Muscle of leg (tissue), 11 donors: ENCODE data around the gene MLST8. TPM values are rescaled to one million over a fixed set of nuclear protein-coding genes. Genes with fewer than 3 reads are reported as not detected.
A peak's percentile ranks its signal among the peaks of the same experiment; 100 is the strongest.

Source experiments
- DNase-seq: peaks from one replicate; pipeline ENCODE4 v3.0.0; 2013
- H3K27ac ChIP-seq: one replicate; pipeline ENCODE4 v1.5.1; 2013; ENCODE audit warnings: mild to moderate bottlenecking, low read length, control low read depth
- H3K27me3 ChIP-seq: one replicate; pipeline ENCODE4 v1.6.1; 2013; ENCODE audit warnings: low read length; ENCODE audit not compliant: control insufficient read depth, insufficient read depth
- H3K36me3 ChIP-seq: one replicate; pipeline ENCODE4 v1.6.1; 2013; ENCODE audit warnings: low read length; ENCODE audit not compliant: control insufficient read depth, insufficient read depth
- H3K4me1 ChIP-seq: one replicate; pipeline ENCODE4 v1.6.1; 2013; ENCODE audit warnings: low read length; ENCODE audit not compliant: control insufficient read depth, insufficient read depth
- H3K4me3 ChIP-seq: one replicate; pipeline ENCODE4 v1.5.1; 2013; ENCODE audit warnings: low read length, control low read depth
- H3K9me3 ChIP-seq: replicated peaks from 2 replicates; pipeline ENCODE4 v1.6.1; 2013; ENCODE audit warnings: low read depth, low read length; ENCODE audit not compliant: control insufficient read depth
- WGBS: methylation state at CpG from one replicate; pipeline ENCODE4 v1.1.5; 2013; ENCODE audit warnings: missing lambda C conversion rate; ENCODE audit not compliant: insufficient coverage; 5-methylcytosine and 5-hydroxymethylcytosine counted together
- polyA plus RNA-seq, 8 donors: library from polyadenylated mRNA; unstranded; fragments of 120-200 nt; gene quantifications; one replicate each; pipeline versions ENCODE4 v1.2.1 to v1.2.3, GENCODE V29; 2013; ENCODE audit warnings: inconsistent platforms in 1 of 8, low replicate concordance in 1 of 8; ENCODE audit not compliant: insufficient read length in 8 of 8, insufficient read depth in 1 of 8
- total RNA-seq: library from RNA; stranded (reverse); fragments of 120-200 nt; gene quantifications from one replicate; pipeline ENCODE4 v1.2.4, GENCODE V29; 2013

Gene MLST8
- total and polyA plus RNA-seq, 9 donors = 13.7 to 38.2 (median 33.5) TPM

- Histone ChIP-seq H3K9me3 (no peaks in the 10 kb centered on the region), H3K4me1 (no peaks in the 10 kb centered on the region), H3K27ac (no peak overlapping the region), H3K27me3 (peaks cover under 1% of the 10 kb centered on the region), H3K36me3 (peaks cover 3% of the 10 kb centered on the region), H3K4me3 (no peak overlapping the region)
- WGBS = 94% methylated on average over 6 of the region's 8 CpGs
- no peak for DNase-seq
Observed at GRCh38 chr16:2188395-2188794, 16.9 kb upstream of the MLST8 start.

GRCh38 chr16:2189252-2189893 lies 15.9 kb upstream of the MLST8 start:
- Histone ChIP-seq H3K27me3 (peaks cover 9% of the 10 kb centered on the region), H3K9me3 (no peaks in the 10 kb centered on the region), H3K36me3 (peaks cover 3% of the 10 kb centered on the region), H3K4me1 (peaks cover 2% of the 10 kb centered on the region), H3K27ac (no peak overlapping the region), H3K4me3 (no peak overlapping the region)
- 87% methylated on average over 16 of the region's 25 CpGs for WGBS
- no peak for DNase-seq

GRCh38 chr16:2190002-2190658 lies 15.1 kb upstream of the MLST8 start:
- Histone ChIP-seq H3K27me3 (peaks cover 17% of the 10 kb centered on the region), H3K9me3 (no peaks in the 10 kb centered on the region), H3K4me1 (peaks cover 10% of the 10 kb centered on the region), H3K4me3 (no peak overlapping the region), H3K27ac (no peak overlapping the region), H3K36me3 (peaks cover 3% of the 10 kb centered on the region)
- 67% methylated on average over 15 of the region's 24 CpGs for WGBS
- no peak for DNase-seq

- WGBS = 63% methylated on average over 20 of the region's 25 CpGs
- DNase-seq = no peak
- H3K27me3 ChIP-seq = peaks cover 24% of the 10 kb centered on the region
- H3K27ac ChIP-seq = no peak overlapping the region
- H3K9me3 ChIP-seq = no peaks in the 10 kb centered on the region
- peaks cover 3% of the 10 kb centered on the region for H3K36me3 ChIP-seq
- peaks cover 17% of the 10 kb centered on the region for H3K4me1 ChIP-seq
- H3K4me3 ChIP-seq = no peak overlapping the region
Observed at GRCh38 chr16:2190659-2191445, 14.4 kb upstream of the MLST8 start.

- no peak overlapping the region for H3K27ac ChIP-seq
- H3K4me3 ChIP-seq = no peak overlapping the region
- no peaks in the 10 kb centered on the region for H3K9me3 ChIP-seq
- peaks cover 18% of the 10 kb centered on the region for H3K4me1 ChIP-seq
- H3K27me3 ChIP-seq = peaks cover 25% of the 10 kb centered on the region
- 66% methylated on average over 11 of the region's 11 CpGs for WGBS
- DNase-seq = no peak
- H3K36me3 ChIP-seq = no peaks in the 10 kb centered on the region
Observed at GRCh38 chr16:2191446-2191706, 13.9 kb upstream of the MLST8 start.

- peak; percentile 65 for DNase-seq
- 30% methylated on average over 6 of the region's 16 CpGs for WGBS
Observed at GRCh38 chr16:2194166-2194834, 11.0 kb upstream of the MLST8 start.

GRCh38 chr16:2194852-2195321 lies 10.4 kb upstream of the MLST8 start:
- 26% methylated on average over 5 of the region's 10 CpGs for WGBS
- H3K4me1 ChIP-seq = peaks cover 18% of the 10 kb centered on the region
- no peak overlapping the region for H3K4me3 ChIP-seq
- DNase-seq = peak; percentile 57
- H3K27me3 ChIP-seq = peaks cover 50% of the 10 kb centered on the region
- no peaks in the 10 kb centered on the region for H3K36me3 ChIP-seq
- no peaks in the 10 kb centered on the region for H3K9me3 ChIP-seq
- no peak overlapping the region for H3K27ac ChIP-seq

More at GRCh38 chr16:2194166-2194834, 11.0 kb upstream of the MLST8 start:
- Histone ChIP-seq H3K9me3 (no peaks in the 10 kb centered on the region), H3K27me3 (peaks cover 45% of the 10 kb centered on the region), H3K4me1 (peaks cover 18% of the 10 kb centered on the region), H3K36me3 (no peaks in the 10 kb centered on the region), H3K27ac (no peak overlapping the region), H3K4me3 (no peak overlapping the region)

GRCh38 chr16:2195322-2196161 lies 9.7 kb upstream of the MLST8 start:
- DNase-seq = no peak
- WGBS = 0% methylated on average over 34 of the region's 49 CpGs
- H3K27me3 ChIP-seq = peaks cover 50% of the 10 kb centered on the region
- no peaks in the 10 kb centered on the region for H3K9me3 ChIP-seq
- H3K27ac ChIP-seq = no peak overlapping the region
- no peaks in the 10 kb centered on the region for H3K36me3 ChIP-seq
- peak overlapping the region; percentile 24 for H3K4me3 ChIP-seq
- H3K4me1 ChIP-seq = peaks cover 18% of the 10 kb centered on the region

GRCh38 chr16:2196162-2196980 lies 8.9 kb upstream of the MLST8 start, which contains the start of gene CASKIN1:
TSS of gene CASKIN1 (minus strand) at chr16:2196605. CDS start at chr16:2196432, 173 bp downstream.
- Histone ChIP-seq H3K4me3 (peak within 1 kb of the TSS; percentile 24), H3K9me3 (no peaks in the 10 kb centered on the region), H3K27ac (no peak within 1 kb of the TSS), H3K36me3 (no peaks in the 10 kb centered on the region), H3K27me3 (peaks cover 50% of the 10 kb centered on the region), H3K4me1 (peaks cover 18% of the 10 kb centered on the region)
- no peak for DNase-seq
- under 1% methylated on average over 98 of the region's 129 CpGs for WGBS
